GM21390 (cell line): ENCODE measurements around the gene TUFT1.
"Not testable (repeated sequence)": the region's sequence is repeated elsewhere in the genome, so short reads cannot be mapped to it uniquely, and the experiment has no call there.

ENCODE experiments used
- ATAC-seq: cut with Tn5 transposase; IDR thresholded peaks from one replicate; pipeline ENCODE4 v1.9.1; 2021; ENCODE audit not compliant: unreplicated experiment

TUFT1 gene

GRCh38 chr1:151578941-151579340 is 38.8 kb downstream of the TUFT1 start:
- no peak for ATAC-seq

DNA sequence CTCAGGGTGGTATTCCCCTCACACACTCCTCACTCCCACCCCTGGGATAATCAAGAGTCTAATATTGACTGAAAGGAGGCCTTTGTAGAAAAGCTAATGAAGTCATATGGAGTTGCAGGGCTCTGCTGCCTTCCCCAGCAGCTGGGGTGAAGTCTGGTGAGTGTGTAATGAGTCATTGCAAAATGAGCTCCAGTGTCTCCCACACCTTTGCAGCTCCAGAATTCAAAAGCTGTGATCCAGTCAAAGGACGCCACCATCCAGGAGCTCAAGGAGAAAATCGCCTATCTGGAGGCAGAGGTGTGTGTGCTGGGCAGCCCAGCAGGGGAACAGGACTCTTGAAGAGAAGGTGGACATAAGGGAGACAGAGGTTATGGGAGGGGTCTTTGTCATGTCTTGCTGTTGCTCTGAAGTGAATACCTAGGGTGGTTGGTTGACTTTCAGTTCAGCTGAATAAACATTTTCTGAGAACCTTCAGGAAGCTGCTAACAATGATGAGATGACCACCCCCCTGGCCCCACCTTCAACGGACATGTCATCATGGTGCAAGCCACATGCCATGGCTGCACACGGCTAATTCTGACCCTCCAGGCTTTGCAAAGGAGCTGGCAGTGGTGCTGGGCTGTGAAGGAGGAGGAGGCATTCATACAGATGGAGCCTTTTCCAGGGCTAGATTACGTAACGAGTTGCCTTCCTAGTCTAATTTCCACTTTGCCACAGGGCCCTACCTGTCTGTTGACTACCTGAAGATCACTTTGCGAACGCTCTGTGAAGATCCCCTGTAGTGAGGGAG is 39.5 kb downstream of the TUFT1 start:
- no peak for ATAC-seq

- no peak for ATAC-seq
These were observed 41.3 kb downstream of the TUFT1 start for GRCh38 chr1:151581451-151581850.

DNA sequence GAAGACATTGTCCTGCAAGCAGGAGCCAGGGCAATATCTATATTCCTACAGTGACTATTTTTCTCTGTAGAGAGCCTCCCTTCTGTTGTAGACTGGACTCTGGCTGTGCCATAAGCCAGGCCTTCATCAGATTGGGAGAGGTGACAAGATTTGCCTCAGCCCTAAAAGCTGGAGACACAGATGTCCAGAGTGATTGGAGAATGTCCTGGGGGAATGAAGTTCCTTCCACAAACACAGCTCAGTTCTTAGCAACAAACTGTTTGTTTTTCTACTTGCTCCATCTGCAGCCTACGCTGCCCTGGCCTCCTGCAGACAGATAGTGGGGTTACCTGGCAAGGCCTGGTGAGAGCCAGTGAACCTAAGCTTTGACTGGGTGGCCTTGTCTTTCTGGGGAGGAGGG is 41.8 kb downstream of the TUFT1 start:
- no peak for ATAC-seq

DNA sequence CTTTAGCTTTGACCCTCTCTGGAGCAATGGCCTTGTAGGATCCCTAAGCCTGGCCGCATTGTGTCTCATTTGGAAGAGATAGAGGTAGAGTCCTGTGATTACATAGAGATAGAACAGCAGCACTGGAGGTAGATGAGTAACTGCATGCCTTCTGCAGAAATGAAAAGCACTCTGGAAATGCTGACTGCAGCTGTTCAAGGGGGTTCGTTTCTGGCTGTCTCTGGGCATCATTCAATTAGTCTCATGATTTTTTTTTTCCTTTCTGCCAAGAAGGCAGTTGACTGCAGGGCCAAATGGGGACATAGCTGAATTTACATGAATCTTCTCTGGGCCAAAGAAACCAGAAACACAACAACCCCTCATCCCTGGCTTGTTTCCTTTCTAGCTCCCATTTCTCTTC is 43.7 kb downstream of the TUFT1 start:
- no peak for ATAC-seq

DNA sequence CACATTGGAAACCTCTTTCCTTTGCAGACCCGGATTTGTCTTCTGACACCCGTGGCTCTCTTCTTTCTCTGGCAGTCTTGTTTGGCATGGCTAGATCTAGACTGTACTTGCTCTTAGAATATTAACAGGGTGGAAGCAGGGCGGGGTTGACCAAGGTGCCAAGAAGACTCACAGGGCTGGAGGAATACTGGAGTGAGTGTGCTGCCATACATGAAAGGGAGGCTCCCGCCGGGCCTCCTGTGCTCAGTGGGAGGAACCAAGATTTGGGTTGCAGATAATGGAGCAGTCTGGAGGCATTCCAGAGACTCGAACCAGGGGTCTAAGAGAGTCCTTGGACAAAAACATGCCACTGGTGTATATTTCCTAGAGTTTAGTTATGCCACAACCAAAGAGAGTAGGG is 44.2 kb downstream of the TUFT1 start:
- no peak for ATAC-seq

- ATAC-seq = no peak
These were observed 44.7 kb downstream of the TUFT1 start for GRCh38 chr1:151584780-151585179.

DNA sequence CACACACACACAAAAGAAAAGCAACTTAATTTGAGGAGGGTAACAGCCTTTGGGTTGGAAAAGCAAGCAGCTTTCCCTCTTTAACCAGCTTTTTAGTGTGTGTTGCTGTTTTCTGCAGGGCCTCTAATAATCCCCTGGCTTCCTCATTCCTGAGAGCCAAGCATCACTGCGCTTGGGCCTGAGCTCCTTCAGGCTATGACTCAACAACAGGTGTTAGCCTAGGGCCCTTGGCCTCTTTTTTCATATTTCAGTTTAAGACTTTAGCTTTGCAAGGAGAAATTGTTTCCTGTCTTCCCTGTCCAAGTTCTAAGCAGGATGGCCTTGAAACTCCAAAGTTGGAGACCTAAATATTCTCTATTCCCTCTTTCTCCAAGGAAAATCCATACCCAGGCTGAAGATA is 45.5 kb downstream of the TUFT1 start:
- no peak for ATAC-seq

- no peak for ATAC-seq
These were observed 50.9 kb downstream of the TUFT1 start for GRCh38 chr1:151590961-151591360.

GRCh38 chr1:151593730-151594129 is 53.6 kb downstream of the TUFT1 start:
- no peak for ATAC-seq

DNA sequence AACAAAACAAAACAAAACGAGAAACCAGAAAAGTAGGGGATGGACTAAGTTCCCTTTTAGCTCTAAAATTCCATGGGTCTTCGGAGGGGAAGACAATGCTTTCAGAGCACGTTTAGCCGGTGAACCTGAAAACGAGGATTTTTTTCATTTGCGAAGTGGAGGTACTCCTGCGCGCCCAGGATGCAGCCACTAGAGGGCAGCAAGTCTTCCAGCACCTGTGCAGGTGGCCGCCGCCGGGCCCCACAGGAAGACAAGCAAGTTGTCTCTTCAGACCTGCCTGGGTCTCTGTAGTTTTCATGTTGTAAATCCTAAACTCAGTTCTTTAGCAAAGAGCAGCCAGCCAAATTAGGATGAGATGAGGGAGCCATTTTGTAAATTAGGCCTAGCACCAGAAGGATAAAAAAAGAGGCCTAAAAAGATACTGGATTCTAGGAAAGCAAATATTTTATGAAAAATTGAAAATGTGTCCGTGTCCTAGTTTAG is 54.1 kb downstream of the TUFT1 start:
- no peak for ATAC-seq

- ATAC-seq = no peak
These were observed 56.3 kb downstream of the TUFT1 start for GRCh38 chr1:151596166-151596953.

DNA sequence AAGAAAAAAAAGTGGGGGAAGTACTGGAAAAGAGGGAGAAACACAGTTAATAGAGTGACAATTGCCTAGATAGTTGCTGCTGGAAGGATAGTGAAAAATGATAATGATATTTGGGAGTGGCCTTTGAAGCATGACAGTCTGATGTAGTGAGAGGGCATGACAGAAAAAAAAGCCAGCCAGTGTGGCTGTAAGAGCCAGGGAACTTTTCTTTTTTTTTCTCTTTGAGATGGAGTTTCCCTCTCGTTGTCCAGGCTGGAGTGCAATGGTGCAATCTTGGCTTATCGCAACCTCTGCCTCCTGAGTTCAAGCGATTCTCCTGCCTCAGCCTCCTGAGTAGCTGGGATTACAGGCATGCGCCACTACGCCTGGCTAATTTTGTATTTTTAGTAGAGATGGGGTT is 62.4 kb downstream of the TUFT1 start:
- not testable (repeated sequence) for ATAC-seq

GRCh38 chr1:151604291-151604690 is 64.2 kb downstream of the TUFT1 start:
- no peak for ATAC-seq

DNA sequence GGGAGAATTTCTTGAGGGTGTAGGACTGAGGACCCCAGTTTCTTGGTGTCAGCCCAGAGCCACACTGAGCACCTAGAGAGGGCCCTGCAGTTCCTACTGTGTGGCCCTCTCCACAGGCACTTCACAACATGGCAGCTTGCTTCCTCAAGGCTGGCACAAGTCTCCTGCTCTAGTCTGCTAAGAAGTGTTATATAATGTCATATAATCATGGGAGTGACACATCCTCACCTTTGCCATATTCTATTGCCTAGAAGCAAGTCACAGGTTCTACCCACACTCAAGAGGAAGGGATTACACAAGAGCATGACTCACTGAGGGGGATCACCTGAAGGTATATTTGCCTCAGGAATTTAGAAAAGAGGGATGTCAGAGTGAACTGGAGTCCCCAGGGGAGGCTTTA is 66.3 kb downstream of the TUFT1 start:
- ATAC-seq = no peak

DNA sequence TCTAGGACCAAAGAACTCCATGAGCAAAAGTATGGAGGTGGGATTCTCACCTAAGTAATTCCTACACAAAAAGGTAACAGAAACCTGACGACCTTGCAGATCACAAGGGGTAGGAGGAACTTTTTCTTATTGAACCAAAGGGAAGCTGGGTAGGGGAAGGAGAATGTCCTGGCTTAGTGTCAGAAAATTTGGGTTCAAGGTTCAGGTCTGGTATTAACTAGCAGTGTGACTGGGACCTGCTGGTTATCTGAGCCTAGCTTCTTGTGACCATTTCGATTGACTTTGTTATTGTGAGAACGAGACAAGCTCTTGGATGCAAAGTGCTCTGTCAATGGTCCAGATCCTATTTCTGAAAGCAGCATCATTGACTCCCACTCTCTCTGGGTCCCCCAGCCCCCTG is 66.7 kb downstream of the TUFT1 start:
- ATAC-seq = no peak

GRCh38 chr1:151610142-151610541 is 70.0 kb downstream of the TUFT1 start:
- ATAC-seq = no peak

DNA sequence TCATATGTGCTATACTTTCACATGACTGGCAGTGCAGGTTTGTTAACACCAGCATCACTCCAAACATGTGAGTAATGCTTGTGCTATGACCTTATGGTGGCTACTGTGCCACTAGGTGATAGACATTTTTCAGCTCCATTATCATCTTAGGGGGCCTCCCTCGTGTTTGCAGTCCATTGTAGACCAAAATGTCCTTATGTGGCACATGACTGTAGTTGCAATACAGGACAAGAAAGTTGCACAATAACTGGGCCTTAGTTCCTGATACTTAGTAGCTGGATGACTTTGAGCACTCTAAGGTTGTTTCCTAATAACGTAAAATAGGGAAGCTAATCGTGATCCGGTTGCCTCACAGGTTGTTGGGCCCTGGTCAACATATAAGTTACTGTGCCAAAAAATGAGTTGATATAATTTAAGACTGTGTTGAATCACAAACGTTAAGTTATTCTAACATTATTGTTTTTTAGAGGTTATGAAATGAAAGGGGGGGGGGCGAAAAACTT is 71.2 kb downstream of the TUFT1 start:
- ATAC-seq = no peak

DNA sequence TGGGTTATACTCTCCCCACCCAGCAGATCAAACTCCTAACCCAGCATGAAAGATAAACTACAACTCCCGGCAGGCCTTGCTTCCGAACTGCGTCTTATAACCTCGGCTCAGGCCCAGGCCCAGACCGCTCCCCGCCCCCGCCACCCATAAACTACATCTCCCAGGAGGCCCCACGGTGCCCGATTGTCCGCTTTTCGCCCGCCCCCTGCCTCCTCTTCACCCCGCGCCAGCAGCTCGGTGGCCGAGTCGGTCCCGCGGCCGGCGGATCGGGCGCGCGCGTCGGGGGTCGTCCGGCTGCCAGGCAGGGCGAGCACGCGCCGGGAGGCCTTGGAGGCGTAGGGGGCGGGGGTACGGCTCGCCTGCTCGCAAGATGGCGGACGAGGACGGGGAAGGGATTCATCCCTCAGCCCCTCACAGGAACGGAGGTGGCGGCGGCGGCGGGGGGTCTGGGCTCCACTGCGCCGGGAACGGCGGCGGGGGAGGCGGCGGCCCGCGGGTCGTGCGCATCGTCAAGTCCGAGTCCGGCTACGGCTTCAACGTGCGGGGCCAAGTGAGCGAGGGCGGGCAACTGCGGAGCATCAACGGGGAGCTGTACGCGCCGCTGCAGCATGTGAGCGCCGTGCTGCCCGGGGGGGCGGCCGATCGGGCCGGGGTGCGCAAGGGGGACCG is 71.9 kb downstream of the TUFT1 start, which contains the start of gene SNX27:
TSS of gene SNX27 (plus strand) at position 219 of the 669 bp plus-strand sequence. CDS start at position 371, 152 bp downstream.
- ATAC-seq = peak; percentile 85

- ATAC-seq = peak; percentile 17
These were observed 72.6 kb downstream of the TUFT1 start for GRCh38 chr1:151612501-151613281.
